NCI-H187 treated with DMSO at 0.1 percent for 48 hours (cell line): ENCODE results near the gene AMER2.
"Not testable (repeated sequence)": the region's sequence is repeated elsewhere in the genome, so short reads cannot be mapped to it uniquely, and the experiment has no call there.

Experiments
- DNase-seq: peaks from one replicate; lab custom pipeline; 2025; lab: John Stamatoyannopoulos, UW

AMER2 gene

DNA sequence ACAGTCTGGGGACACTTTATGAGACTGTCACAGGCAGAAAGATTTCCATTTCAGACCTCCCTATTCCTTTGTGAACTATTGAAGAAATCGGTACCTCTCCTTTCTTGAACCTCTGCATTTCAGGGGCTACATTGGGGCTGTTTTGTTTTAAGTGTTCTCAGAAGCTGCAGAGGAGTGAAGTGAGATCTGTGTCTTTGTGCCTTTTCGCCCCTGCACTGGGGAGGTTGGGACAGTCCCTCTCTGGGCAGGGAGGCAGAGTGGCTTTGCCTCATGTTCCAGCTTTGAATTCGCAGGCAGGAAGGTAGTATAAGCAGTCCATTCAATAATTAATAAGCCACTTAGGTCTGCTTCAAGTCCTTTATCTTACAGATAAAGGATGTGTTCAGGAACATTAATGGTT is 9.5 kb upstream of the AMER2 start:
- DNase-seq = no peak

DNA sequence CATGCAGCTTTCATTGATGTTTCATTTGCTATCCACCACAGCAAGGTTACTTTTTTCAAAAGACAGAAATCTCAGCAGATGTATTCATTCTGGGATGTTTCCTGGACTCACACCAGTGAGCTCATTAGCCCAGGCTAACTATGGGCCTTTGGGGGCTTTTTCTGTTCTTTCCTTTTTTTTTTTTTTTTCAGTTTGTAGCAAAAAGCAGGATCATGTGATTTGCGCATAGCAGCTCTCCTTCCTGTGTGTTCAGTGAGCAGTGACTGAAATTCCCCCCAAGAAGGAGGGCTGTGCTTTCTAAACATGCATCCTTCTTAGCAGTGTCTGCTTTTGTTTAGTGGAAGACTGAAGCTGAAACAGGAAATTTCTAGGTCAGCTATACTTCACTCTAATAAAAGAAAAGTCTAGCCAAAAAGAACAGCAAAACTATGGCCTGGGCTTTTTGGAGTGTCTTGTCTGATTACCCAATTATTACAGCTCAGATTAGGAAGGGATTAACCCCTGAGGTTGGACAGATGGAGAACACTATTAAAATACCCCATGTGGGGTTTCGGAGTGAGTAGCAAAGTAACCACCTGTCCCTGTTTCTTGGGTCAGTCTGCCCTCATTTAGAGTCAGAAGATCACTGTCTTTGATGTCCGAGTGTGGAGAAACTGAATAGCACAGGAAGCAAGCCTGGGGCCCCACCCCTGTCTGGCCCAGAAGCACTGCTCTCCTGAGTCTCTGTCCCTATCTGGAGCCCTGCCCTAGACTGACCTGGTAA is 8.9 kb upstream of the AMER2 start:
- no peak for DNase-seq

DNA sequence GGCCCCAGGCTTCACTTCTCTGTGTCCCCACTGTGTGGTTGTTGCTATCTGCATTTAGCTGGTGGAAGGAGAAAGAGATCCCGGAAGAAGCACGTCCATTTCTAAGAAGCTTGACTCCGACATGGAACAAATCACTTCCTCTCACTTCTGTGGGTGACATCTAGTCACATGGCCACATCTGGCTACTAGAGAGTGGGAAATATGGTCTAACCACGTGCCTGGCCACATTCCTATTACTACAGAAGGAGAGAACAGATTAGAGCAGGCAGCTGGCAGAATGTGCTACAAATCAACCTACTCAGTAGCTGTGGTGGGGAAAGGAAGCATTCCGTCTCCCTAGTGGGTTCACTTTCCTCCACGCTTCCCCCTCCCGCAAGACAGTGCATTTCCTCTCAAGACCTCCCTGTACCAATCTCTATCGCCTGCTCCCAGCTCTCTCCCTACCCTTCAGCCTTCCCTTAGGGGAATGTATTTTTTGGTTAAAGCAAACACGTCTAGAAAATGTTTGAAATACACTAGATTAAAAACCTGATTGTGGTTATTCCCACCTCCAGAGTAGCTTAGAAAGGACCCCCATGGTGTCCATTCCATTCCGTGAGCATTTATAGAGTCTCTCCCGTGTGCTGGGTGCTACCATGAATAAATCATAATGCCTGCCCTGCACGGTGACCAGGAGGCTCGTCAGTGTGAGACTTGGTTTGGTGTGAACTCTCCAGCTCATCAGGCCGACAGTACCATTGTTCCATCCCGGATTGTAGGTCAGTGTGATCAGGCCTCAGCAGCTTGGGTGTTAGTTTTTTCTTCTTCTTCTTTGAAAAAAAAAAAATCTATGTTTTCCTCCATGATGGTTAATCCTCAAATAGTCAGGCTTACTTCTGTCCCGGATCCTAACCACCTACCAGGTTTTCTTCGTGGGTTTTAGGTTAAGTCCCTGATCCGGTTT is 8.0 kb upstream of the AMER2 start:
- DNase-seq = no peak

DNA sequence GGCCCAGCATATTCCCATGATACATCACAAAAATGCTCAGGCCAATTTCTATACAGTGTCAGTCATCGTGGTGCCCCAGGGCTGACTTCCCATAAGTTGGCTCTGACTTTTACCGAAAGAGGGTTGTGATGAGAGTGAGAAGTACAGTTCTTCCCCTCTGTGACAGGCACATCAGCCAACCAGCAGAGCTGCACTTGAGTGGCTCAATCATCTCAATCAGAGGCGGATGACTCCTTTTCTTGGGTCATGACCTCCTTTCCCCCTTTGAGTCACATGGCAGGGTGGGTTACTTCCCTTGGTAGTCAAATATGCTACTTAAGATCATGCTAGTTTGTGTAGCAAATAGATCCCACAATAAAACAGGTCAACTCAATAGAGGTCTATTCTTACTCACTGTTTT is 6.9 kb upstream of the AMER2 start:
- no peak for DNase-seq

DNA sequence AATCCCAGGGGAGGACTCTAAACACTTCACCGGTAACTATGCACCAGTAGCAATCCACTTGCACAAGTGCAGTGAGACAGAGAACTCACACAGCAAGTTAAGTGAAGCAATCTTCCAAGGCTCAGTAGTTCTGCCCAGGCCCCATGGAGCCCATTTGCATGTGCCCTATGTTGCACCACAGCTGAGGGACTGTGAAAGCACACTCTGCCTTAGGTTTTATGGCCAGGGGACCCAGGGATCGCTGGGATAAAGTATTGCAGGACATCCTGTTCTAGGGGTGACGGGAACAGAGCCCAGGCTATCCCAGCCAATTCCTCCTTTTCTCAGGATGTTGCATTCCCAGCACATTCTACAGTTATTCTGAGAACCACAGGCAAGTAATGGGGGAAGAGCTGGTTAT is 6.0 kb upstream of the AMER2 start:
- no peak for DNase-seq

DNA sequence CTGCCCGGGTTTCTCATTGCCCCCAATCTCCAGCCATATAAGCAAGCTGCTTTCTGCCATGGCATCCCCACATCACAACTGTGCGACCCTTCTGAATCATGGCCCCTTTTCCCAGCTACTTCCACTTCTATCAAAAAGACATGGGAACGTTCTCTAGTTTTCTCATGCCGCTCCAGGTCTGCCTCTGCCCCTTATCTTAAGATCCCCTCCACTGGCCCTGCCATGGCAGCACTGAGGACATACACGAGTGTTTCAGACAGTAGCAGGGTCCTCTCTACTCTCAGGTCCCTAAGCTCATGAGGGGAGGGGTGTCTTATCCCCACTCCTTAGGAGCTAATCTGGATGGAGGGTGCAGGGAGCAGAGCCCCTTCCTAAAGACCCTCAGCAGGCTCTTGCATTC is 5.5 kb upstream of the AMER2 start:
- no peak for DNase-seq

DNA sequence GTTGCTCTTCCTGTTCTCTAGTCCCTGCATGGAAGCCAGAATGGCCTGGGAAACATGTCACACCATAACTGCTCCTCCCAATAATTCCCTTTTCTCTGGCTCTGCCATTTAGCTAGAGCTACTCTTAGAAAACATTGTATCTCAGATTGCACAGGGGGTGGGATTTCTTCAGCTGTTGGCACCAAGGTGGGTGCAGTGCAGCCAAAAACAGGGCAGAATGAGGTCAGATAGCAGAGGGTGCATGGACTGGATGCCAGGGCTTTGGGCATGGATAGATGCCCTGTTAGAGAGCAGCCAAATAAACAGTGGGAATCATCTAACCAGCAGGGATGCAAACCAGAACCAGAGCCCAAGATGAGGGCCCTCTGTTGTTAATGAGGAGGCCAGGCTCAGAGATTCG is 4.9 kb upstream of the AMER2 start:
- no peak for DNase-seq

DNA sequence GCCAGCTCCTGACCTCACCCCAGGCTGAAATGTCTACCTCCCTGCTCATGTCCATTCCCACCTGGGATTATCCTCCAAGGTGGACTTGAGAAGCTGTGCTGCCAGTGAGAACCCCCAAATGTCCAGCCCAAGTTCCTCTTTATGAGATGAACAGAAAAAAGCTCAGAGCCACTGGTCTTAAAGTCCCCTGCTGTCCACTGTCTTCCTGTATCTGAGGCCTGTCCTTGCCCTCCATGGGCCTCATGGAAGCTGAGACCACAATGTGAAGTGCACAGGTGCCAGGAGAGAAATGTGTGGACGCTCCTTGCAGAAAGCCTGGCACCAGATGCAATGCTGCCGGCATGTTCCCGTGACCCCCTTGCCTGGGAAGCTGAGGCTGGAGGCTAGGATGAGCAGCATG is 3.3 kb upstream of the AMER2 start:
- no peak for DNase-seq

DNA sequence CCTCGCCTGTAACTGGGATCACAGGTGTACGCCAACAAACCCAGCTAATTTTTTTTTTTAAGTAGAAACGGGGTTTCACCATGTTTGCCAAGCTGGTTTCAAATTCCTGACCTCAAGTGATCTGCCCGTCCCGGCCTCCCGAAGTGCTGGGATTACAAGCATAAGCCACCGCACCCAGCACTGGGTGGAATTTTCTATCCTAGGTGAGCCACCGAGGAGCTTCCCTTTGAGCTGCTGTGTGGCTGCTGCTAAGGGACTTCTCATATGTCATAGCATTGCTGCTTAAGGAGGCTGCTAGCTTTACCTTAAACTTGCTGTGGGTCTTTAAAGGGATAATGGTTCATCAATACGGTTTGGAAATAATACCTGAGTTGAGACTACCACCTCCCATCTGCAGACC is 2.9 kb upstream of the AMER2 start:
- DNase-seq = no peak

DNA sequence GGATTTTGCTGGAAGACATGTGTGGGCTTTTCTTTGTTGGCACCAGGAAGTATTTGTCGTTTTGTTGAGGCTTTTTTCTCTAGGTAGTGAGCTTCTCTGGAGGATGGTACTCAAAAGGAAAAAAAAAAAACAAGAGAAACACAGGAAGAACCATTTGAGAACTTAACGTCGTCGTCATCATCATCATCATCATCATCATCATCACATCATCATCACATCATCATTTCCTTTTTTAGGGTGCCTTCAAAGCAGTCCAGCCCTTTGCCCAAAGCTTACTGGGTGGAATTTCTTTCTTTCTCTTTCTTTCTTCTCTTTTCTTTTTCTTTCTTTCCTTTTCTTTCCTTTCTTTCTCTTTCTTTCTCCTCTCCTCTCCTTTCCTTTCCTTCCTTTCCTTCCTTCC is 2.2 kb upstream of the AMER2 start:
- no peak for DNase-seq

DNA sequence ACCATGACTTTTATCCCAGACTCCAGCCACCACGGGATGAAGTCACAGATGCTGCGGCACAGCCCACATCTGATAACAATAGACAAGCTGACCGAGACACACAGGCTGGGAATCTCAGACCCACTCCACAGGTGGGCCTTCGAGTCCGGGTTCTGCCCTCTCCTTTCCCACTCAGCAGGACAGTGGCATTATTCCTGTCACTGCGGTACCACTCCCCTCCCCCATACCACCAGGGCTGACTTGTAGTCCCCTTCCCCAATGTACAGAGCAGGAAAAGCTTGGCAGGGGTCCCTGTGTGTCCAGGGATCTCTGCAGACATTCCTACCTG is 179 bp upstream of the AMER2 start:
- DNase-seq = no peak

DNA sequence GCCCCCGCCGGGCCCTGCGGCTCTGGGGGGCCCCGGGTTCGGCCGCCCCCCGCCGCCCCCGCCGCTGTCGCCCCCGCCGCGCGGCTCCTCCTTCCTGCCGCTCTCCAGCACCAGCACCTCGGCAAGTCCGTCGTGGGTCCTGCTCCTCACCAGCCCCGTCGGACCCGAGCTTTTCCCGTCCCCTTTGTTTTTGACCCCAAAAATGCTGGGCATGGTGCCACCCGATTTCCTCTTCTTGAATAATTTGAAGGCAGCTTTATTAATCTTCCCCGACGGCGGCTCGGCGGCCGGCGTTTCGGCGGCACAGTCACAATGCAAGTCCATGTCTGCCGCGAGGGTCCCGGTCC is 945 bp downstream of the AMER2 start:
- DNase-seq = no peak

DNA sequence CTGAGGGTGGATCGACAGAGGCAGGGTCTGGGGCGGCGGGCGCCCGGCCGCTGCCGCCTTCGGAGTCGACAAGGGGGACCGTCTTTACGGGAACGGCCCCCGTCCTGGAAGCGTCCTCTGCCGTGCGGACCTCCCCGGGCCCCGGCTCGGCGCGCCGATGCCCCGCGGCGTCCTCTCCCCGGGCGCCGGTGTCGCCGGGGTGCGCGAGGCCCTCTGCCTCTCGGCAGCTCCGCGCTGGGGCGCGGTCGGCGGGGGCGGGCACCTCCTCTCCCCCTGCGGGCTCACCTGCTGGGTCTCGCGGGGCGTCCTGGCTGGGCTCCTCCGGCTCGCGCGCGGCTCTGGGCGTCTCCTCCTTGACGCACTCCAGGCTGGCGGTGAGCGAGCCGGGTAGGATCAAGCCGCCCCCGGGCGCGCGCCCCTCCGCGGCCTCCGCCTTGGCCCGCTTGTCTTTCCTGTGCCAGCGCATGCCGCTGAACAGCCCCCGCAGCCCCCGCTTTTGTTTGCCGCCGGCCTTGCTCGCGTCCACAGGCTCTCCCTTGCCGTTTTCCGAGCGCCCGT is 1.5 kb downstream of the AMER2 start:
- no peak for DNase-seq

DNA sequence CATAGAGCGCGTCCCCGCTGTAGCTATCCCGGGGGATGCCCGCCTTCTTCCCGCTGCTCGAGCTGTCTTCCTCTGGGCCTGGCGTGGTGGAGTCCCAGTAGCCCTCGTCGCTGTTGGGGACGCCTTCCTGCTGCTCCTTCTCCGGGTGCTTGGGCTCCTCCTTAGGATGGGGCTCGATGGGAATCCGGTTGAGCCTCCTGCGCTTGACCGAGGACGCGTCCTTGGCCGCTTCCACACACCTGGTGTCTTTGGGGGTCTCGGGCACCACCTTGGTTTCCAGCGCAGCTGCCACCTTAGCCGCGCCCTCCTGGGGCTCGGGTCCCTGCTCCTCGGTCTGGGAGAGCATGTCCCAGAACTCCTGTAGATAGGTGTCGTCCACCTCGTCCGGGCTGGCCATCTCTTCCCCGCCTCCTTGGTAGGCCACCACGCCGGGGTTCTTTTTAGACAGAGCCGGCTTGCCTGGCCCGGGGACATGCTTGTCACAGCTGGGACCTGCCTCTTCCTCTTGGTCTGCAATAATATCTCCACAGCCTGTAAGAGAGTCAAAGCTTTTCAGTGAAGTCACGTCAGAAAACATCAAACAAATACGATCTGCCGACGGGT is 2.0 kb downstream of the AMER2 start:
- DNase-seq = no peak

DNA sequence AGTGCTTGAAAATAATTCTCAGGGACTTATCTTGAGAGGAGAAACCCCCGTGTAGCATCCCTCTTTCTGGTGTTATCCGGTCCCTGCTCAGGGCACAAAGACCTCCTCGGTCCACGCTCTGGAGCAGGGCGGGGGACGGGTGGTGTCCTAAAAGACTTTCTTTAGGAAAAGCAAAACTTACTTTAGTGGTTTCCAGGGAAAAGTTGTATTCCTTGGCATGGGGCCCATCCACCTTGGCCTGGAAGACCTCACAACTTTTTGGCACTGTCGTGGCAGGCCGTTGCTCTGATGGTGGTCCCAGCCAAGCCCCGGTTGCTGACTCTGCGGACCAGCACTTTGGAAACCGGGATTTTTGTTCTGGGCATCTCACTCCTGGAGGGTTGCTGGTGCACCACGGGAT is 2.7 kb downstream of the AMER2 start:
- no peak for DNase-seq

DNA sequence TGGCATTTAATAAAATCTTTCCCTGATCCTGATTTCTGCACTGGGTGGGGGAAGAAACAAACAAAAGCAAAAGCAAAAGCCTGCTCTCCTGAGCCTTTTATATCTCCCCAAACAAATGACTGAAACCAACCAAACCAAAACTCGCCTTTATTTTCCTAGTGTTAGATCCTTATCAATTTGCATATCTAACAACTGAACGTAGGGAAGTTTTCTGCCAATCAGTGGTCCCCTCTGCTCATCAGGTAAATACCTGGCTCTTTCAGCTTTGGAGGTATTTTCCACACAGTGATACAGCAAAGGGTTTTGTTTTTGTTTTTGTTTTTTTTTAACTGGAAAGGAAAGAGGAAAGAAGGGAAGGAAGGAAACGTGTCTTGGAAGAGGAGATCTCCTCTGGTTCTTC is 3.3 kb downstream of the AMER2 start:
- no peak for DNase-seq

DNA sequence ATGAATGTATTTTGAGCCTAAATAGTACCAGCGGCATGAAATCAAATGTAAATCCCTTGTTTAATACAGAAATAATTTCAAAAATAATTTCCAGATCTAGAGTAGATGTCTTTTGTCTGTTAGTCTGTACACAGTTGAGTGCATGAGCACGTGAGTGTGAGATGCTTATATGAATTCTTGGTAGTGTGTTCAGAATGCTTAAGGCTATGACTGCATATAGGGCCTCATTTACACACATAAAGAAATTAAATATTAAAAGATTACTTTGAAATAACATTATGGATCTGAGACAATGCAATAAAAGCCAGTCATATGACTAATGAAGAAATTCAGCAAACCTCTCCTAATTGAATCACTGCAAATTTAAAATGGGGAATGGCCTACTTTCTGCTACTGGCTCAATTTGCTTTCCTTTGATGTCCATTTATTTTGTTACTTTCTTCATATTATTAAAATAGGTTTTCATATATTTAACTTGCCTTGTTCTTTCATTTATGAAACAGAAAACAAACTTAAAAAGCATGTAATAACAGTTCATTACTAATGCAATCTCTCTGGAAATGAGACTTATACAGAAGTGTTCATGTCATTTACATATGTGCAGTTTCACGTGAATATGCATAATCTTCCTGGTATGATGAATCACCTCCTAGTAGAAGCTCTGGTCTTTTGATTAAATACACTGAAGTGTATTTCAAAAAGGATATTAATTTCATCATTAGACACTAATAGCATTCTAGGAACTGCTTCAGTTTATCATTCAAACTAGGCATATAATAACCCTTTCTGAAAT is 4.5 kb downstream of the AMER2 start:
- no peak for DNase-seq

DNA sequence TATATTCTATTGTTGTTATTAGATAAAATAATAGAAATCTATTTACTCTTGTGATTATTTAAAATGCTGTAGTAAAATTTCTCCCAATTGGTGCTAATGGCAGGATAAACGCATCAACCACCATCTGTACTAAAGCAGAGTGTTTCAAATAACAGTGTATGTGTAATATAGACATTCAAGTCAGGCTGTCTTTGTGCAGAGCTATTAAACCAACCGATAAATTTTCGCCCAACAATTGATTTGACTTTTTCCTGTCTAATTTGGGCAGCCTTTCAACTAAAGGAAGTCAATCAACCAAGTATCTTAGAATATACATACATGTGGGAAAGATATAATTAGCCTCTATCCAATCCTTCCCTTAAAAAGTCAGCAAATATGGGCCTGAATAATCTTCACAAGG is 5.8 kb downstream of the AMER2 start:
- DNase-seq = no peak

DNA sequence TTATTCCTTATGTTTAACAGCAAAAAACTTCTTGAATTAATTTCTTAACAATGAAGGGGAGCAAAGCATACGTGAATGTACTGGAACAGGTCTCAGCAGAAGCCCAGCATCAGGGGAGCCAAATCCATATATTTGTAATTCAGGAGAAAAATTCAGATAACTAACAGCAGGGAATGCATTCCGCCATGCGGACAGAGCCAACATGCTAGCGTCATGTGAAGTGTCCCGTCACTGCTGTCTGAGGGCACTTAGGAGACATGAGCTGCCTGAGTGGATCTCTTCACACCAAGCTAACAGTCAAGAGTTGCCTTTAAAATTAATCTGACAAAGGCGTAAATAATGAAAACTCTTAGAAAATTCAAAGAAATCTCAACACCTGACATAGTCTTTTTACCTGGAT is 6.4 kb downstream of the AMER2 start:
- no peak for DNase-seq

DNA sequence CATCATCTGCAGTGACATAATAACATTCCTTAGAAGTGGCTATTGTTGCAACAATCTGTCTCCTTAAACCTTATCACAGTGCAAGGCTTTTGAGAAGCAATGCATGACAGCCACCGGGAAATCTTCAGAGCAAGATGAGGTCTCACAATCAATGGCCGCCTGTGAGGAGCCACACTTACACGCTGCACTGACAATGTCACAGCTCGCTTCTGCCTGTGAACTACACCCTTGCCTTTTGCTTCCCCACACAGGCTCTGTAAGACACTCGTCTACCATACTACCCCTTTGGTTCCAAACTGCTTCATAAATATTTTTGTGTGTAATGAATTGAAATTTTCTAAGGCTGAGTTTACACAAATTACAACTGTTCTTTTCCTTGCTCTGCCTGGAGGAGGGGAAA is 6.9 kb downstream of the AMER2 start:
- not testable (repeated sequence) for DNase-seq

DNA sequence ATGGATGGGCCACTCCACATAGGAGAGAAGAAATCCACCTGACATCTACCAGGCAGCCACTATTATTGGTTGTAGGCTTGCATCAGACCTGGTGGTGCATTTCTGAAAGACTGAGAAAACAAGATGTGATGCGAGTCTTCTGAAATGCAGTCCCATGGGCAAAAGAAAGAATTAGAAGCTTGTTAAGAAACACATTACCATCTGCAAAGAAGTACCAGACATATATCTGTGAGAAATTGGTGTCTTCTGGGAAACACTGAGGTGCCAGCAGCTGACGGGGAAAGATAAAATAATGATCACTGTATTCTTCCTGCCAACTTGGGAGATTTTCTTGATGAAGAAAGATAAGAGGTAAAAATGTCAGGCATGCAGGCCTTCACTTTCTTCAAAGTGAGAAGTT is 14.4 kb downstream of the AMER2 start:
- DNase-seq = no peak

DNA sequence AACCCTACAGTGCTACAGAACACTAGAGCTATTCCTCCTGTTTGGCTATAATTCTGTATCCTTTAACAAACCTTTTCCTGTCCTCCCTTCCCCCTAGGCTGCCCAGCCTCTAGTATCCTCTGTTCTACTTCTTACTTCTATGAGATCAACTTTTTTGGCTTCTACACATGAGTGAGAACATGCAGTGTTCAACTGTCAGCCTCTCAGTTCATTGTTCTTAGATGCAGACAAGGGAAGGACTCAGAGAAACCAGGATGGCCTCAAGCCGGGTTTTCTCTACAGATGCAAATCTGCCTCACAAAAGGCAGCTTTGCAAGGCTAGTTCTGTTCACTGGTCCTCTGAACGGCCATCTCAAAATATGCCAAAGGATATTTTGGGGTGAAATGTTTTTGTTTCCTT is 18.4 kb downstream of the AMER2 start:
- no peak for DNase-seq
